ENCODE results near the gene PPP2R2D. TPM values are rescaled to one million over a fixed set of nuclear protein-coding genes. Genes with fewer than 3 reads are reported as not detected.

PPP2R2D gene
- total RNA-seq, 1 experiment from 2014 or later = 33.2 TPM

DNA sequence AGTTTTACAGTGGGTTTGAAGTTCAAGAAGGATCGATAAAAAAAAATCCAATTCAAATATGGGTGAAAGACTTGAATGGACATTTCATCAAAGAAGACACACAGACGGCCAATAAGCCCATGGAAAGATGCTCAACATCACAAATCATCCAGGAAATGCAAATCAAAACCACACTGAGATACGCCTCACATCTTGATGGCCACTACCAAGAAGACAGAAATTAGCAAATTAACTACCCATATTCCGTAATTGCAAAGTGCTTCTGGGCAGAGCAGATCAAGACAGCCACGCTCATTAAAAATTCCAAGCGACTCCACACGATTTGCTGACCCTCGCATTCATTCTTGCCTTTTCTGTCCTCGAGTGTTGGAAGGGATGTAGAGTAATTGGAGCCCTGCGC lies 34.1 kb upstream of the PPP2R2D start (continued):
- TF ChIP-seq, protein P1, sequence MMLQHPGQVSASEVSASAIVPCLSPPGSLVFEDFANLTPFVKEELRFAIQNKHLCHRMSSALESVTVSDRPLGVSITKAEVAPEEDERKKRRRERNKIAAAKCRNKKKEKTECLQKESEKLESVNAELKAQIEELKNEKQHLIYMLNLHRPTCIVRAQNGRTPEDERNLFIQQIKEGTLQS (CRISPR knock-in tag; conservative IDR thresholded peaks at IDR 0.05) = no peak
- TF ChIP-seq, protein P2, sequence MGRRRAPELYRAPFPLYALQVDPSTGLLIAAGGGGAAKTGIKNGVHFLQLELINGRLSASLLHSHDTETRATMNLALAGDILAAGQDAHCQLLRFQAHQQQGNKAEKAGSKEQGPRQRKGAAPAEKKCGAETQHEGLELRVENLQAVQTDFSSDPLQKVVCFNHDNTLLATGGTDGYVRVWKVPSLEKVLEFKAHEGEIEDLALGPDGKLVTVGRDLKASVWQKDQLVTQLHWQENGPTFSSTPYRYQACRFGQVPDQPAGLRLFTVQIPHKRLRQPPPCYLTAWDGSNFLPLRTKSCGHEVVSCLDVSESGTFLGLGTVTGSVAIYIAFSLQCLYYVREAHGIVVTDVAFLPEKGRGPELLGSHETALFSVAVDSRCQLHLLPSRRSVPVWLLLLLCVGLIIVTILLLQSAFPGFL (CRISPR knock-in tag; IDR thresholded peaks at IDR 0.05; ENCODE audit: borderline replicate concordance) = no peak
- TF ChIP-seq SP1 (CRISPR knock-in tag; conservative IDR thresholded peaks at IDR 0.05) (no peak), ZNF423 (CRISPR knock-in tag; IDR thresholded peaks at IDR 0.05) (no peak), NFATC4 (CRISPR knock-in tag; IDR thresholded peaks at IDR 0.05) (no peak)

GRCh38 chr10:131868436-131868835 lies 32.4 kb upstream of the PPP2R2D start:
- no peak for ATAC-seq
- Mint-ChIP-seq H3K27me3 (ENCODE audit: low read depth) (no peaks in the 10 kb centered on the region), H3K9me3 (peaks cover 12% of the 10 kb centered on the region), H3K4me1 (no peaks in the 10 kb centered on the region), H3K27ac (no peak overlapping the region), H3K36me3 (peaks cover 4% of the 10 kb centered on the region), H3K4me3 (no peak overlapping the region)
- ChIA-PET POLR2A (no interaction called here), CTCF (interaction anchor here (0.7 kb wide), 1 partner anchor 27 kb away, joined by 5 read pairs; no protein-coding TSS in a partner anchor)
- no peak for DNase-seq (ENCODE audit: low spot score)
- no peak for TF ChIP-seq ZNF219 (CRISPR knock-in tag; IDR thresholded peaks at IDR 0.05; ENCODE audit: borderline replicate concordance)
- TF ChIP-seq, protein P3, sequence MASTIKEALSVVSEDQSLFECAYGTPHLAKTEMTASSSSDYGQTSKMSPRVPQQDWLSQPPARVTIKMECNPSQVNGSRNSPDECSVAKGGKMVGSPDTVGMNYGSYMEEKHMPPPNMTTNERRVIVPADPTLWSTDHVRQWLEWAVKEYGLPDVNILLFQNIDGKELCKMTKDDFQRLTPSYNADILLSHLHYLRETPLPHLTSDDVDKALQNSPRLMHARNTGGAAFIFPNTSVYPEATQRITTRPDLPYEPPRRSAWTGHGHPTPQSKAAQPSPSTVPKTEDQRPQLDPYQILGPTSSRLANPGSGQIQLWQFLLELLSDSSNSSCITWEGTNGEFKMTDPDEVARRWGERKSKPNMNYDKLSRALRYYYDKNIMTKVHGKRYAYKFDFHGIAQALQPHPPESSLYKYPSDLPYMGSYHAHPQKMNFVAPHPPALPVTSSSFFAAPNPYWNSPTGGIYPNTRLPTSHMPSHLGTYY (CRISPR knock-in tag; IDR thresholded peaks at IDR 0.05) = no peak
- TF ChIP-seq KAT7 (CRISPR knock-in tag; IDR thresholded peaks at IDR 0.05; ENCODE audit: borderline replicate concordance) = no peak
- no peak for TF ChIP-seq AFF4 (CRISPR knock-in tag; IDR thresholded peaks at IDR 0.05; ENCODE audit: borderline replicate concordance)
- TF ChIP-seq, protein P4, sequence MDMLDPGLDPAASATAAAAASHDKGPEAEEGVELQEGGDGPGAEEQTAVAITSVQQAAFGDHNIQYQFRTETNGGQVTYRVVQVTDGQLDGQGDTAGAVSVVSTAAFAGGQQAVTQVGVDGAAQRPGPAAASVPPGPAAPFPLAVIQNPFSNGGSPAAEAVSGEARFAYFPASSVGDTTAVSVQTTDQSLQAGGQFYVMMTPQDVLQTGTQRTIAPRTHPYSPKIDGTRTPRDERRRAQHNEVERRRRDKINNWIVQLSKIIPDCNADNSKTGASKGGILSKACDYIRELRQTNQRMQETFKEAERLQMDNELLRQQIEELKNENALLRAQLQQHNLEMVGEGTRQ (CRISPR knock-in tag; IDR thresholded peaks at IDR 0.05) = no peak
- no peak for TF ChIP-seq ZNF317 (CRISPR knock-in tag; IDR thresholded peaks at IDR 0.05; ENCODE audit: borderline replicate concordance, low read depth)
- no peak for TF ChIP-seq ZNF396 (CRISPR knock-in tag; IDR thresholded peaks at IDR 0.05; ENCODE audit: borderline replicate concordance)
- TF ChIP-seq JUN (CRISPR knock-in tag; IDR thresholded peaks at IDR 0.05) = no peak
- no peak for TF ChIP-seq ZNF121 (CRISPR knock-in tag; IDR thresholded peaks at IDR 0.05)
- TF ChIP-seq ARID4B (CRISPR knock-in tag; IDR thresholded peaks at IDR 0.05; ENCODE audit: borderline replicate concordance) = no peak
- TF ChIP-seq ZNF512 (CRISPR knock-in tag; IDR thresholded peaks at IDR 0.05; ENCODE audit: borderline replicate concordance) = no peak
- TF ChIP-seq, protein P5, sequence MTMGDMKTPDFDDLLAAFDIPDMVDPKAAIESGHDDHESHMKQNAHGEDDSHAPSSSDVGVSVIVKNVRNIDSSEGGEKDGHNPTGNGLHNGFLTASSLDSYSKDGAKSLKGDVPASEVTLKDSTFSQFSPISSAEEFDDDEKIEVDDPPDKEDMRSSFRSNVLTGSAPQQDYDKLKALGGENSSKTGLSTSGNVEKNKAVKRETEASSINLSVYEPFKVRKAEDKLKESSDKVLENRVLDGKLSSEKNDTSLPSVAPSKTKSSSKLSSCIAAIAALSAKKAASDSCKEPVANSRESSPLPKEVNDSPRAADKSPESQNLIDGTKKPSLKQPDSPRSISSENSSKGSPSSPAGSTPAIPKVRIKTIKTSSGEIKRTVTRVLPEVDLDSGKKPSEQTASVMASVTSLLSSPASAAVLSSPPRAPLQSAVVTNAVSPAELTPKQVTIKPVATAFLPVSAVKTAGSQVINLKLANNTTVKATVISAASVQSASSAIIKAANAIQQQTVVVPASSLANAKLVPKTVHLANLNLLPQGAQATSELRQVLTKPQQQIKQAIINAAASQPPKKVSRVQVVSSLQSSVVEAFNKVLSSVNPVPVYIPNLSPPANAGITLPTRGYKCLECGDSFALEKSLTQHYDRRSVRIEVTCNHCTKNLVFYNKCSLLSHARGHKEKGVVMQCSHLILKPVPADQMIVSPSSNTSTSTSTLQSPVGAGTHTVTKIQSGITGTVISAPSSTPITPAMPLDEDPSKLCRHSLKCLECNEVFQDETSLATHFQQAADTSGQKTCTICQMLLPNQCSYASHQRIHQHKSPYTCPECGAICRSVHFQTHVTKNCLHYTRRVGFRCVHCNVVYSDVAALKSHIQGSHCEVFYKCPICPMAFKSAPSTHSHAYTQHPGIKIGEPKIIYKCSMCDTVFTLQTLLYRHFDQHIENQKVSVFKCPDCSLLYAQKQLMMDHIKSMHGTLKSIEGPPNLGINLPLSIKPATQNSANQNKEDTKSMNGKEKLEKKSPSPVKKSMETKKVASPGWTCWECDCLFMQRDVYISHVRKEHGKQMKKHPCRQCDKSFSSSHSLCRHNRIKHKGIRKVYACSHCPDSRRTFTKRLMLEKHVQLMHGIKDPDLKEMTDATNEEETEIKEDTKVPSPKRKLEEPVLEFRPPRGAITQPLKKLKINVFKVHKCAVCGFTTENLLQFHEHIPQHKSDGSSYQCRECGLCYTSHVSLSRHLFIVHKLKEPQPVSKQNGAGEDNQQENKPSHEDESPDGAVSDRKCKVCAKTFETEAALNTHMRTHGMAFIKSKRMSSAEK (CRISPR knock-in tag; IDR thresholded peaks at IDR 0.05; ENCODE audit: borderline replicate concordance) = no peak
- no peak for TF ChIP-seq EMX1 (CRISPR knock-in tag; IDR thresholded peaks at IDR 0.05)

Data from WTC11 (cell line).